Fibroblast of skin of abdomen (primary cell): ENCODE measurements around the gene ABCA12.

Experiments used
- DNase-seq: peaks from one replicate; pipeline ENCODE4 v3.0.0-alpha.2; 2013

ABCA12 gene

DNA sequence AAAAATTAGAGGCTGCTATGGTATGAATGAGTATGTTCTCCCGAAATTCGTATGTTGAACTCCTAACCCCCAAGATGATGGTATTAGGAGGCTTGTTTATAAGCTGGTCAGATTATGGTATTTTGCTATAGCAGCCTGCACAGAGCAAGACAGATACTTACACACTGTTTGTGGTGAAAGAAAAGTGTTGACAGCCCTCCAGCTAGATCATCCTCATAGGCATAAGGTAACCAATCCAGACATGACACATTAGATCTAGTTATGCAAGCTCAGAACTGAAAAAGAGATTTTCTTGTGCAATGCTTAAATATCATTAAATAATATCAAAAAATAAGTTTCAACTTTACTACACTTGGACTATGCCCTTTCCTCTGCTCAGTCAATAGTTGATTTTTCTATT is 107.1 kb downstream of the ABCA12 start:
- DNase-seq: peak; percentile 13

DNA sequence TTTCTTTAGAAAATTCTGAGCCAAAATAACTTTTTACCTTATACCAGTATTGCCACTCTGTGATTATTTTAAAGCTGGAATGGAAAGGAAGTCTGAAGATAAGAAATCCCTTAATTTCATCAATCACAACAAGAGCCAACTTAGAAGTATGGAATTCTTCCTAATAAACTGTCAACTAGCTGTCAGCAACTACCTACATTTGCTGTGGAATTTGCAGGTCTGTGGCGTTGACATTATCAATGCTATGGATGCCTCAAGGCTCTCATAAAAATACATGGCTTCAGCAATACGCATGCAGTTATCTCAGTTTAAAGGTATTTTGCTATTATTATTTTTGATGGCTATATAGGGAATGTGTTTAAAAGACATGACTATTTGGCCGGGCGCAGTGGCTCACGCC is 108.5 kb downstream of the ABCA12 start:
- no peak for DNase-seq

DNA sequence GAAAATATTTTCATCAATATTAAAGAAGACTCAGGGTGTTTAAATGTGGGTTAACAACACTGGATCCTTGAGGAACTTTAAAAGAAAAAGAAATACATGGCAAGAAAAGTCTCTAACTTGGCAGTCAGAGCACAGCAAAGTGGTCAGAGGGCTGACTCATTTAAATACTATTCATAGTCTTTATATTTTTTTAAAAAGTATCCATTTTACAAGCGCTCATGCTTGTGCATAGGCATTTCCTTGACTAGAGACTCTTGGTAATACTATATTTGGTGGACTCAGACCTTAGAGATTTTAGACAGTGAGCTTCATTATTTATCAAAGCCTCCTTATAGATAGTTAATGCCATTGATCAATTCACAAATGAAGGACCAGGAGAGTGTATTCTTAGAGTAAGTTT is 110.2 kb downstream of the ABCA12 start:
- peak; percentile 71 for DNase-seq

DNA sequence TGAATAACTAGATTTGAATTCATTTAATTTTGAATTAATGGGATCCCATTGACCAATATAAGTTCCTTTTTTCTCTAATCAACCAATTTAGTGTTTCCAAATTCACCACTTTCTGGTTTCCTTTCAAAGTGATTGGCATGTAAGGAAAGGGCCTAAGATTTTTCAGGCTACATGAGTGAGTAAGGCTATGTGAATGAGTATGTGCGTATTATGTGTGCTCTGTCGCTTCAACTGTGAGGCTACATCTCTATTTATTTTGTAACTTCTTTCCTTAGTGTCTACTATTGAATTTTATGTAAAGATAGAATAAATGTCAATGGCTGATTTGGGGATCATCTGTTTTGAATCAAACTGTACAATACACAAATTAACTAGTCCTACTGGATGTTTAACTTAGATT is 110.6 kb downstream of the ABCA12 start:
- DNase-seq: peak; percentile 27

DNA sequence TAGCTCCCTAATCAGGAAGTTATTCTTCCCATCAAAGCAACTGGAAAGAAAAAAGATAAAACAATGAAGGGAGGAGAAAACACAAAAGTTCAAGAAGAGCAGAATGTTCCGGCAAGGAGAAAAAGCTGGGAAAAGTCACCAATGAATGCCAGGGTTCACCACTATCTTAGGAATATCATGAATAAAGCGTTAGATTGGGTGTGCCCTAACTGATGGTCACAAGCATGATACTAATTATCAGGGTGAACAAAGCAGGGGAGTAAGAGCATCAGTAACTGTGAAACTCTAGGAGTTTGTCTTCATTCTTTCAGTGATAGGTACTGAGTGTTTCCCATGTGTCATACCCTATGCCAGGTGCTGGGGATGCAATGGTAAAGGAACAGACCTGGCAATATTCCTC is 115.5 kb downstream of the ABCA12 start:
- DNase-seq: no peak

DNA sequence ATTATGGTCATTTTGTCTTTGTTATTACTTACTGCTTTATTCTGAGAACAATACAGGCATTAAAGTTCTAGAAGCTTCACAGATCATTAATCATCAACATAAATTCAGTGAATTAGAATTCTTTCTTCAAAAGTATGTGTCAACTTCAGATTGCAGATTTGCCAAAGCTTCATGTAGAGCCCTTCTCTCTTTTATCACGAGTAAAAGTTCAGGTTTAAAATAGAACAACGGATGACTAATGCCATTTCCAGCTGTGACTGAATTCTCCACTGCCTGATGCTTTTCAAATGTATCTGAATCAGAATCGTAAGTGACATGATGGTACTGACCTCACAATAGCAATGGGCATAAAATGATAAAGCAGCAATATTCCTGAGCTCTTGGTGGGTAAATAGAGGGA is 116.0 kb downstream of the ABCA12 start:
- DNase-seq: peak; percentile 62

DNA sequence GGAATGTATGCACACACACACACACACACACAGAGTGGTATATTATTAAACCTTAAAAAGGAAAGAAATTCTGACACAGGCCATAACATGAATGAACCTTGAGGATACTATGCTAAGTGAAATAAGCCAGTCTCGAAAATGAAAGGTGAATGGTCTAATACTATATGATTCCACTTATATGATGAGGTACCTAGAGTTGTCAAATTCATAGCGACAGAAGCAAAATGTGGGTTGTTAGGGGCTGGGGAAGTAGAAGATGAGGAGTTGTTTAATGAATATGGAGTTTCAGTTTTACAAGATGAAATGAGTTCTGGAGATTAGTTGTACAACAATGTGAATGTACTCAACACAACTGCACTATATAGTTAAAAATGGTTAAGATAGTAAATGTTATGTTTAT is 118.1 kb downstream of the ABCA12 start:
- DNase-seq: no peak

DNA sequence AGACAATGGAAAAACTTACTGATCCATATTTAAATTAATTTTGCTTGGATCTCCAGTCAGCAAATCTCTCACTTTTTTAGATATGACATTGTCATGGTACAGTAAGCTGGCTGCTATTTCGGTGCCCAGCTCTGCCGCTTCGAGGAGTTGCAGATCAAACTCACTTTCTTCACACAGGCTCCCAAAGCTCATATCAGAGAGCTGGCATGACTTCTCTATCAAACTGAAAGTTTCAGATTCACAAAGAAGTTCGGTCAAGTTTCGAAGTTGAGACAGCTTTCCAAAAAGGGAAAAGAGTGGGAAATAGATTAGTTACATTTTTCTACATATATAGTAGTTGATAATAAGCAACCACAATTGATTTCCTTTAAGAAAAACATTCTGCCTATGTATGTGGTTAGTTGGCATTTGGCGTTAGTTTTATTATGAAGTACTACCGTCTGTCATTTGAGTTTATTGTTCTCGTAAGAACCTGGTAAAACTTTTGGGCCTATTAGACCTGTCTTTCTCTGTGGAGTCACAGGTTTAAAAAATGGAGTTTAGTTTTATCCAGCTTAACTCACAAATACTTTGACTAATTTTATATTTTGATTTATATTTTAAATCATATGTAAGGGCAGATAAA is 118.8 kb downstream of the ABCA12 start:
- no peak for DNase-seq

DNA sequence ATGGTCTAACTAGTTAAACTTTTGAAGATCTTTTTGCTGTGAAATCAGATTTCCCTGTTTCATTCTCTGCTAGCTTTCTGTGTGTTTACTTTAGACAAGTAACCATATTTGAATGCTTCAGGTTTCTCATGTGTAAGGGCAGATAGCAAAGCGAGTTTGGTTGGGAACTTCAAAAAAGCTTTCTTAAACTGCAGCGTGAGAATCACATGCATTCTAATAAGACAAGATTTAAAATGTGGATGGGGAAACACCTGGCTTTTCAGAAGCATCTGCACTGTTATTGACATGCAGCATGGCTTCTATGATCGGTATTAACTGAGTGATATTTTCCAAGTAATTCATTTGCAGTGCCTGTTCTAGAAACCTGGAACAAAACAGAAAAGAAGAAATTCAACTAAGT is 119.3 kb downstream of the ABCA12 start:
- DNase-seq: no peak

DNA sequence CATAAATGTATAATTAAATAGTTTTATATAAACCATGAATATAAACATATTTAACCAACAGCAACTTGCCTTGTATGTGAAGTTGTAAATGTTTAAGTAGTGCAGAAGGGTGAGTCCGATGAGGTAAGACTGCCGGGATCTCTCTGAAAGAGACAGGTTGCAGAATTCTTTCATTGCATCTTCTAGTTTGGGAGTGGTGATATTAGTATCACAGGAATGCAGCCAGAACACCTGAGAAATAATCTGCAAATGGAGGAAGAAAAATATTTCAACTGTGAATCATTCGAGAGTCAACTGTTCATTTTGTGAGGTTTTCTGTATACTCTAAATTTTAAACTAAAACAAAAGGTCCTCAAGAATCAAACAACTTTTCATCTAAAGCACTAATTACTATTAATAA is 123.0 kb downstream of the ABCA12 start:
- DNase-seq: no peak

DNA sequence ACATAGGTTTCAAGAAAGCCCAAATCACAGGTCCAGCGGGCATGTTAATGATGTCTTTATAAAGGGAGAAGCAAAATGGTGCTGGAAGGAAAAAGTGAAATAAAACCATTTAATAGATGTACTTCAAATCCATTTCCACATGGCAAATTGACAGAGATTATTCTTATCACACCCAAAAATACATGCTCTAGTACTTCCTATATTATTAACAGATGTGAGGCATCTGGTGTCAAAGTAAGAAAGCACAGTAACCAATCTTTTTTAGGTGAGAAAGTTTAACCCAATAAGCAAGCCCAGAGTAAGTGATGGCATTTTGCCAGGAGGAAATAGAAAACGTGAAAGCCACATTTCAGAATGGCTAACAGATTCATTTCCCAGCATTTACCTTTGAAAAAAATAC is 128.0 kb downstream of the ABCA12 start:
- no peak for DNase-seq

DNA sequence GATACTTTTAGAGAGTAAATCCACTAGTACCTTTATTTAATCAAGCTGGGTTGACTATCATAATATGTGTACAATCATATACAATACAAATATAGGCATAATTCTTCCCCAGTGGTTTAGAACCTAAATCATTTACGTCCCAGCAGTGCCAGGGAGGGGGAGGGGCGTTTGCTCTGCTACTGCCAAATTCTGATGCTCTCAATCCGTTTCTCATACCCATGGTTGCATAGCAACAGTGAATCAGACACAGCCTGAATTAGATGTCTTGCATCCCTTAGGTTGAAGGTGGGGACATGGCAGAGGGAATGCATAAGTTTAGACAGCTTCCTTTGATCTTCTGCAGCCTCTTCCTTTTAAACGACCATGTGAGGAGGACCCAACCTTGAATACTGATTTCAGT is 135.4 kb downstream of the ABCA12 start:
- DNase-seq: peak; percentile 36

DNA sequence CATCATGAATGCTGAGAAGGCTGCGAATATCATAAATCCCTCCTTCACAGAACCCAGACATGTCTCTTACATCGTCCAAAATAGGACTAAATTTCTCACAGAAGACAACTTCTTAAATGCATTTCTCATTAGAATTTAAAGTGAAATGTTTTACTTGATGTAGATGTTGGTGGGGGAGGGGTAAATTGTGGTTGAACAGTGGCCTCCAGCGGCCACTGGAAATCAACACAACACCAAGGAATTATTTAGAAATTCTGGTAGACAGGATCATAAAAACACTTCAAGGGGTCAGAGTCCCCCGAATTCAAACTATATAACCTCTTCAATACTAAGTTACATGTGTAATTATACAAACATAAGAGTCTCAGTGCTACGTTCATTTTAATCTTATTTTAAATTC is 135.9 kb downstream of the ABCA12 start:
- DNase-seq: peak; percentile 53

DNA sequence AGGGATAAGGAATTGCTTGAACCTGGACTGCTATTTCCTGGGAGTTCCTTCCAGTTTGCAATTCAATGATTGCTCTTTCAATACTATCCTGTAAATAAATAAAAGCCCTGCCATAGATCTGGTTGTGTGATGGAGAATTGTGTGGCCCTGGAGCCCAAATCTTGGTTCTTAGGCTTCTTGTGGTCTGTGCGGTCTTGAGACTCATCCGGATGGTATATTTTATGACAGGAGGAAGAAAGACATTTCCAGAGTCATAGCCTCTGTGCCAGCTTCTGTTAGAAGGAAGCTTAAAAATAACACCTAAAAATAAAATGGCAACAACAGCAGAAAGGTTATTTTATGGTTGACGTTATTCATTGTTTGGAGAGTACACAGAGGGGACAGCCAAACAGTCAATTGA is 137.7 kb downstream of the ABCA12 start:
- DNase-seq: no peak

DNA sequence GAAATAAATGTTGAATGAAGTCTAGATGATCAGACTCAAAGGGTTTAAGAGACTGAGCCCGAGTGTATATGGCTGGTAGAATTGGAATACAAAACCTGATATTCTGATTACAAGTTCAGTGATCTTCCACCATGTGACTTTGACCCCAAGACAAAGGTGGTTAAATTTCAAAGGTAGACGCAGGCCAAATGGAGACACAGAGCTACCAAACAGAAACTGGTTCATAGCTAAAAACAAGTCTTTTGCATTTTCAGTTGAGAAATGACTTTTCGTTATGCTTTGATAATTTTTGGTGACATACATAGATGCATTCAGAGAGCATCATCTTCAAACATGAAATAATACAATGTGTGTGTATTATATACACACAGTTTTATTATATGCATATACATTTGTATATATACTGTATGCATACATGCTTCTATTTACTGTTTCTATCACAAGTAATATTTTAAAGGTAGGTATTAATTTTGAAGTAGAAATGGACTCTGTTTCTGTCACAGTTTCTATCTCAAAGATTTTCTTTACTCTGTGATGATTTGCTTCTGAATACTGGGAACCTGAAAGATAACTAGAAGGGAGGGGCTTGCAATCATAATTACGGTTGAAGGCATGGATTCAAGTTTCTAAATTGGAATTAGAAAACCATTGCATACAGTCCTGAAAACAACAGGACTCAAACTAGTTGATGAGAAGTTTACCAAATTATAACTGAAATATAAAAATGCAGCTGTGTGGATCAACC is 142.3 kb downstream of the ABCA12 start:
- DNase-seq: no peak

DNA sequence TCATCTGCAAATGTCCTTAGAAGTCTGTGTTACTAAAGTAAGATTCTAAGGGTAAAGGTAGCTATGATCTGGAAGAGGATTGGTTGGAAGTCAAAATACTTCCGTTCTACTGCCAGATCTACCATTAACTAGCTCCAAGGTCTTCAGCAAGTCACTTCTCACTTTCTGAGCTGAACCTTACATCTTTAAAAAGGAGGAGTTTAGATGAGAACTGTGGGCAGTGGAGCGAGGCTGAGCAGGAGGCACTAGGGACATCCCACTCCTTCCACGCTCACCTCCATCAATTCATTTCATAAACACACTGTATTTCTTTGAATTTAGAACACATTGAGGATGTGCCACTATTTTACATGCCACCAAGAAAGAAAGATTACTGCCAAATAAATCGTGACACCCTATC is 143.0 kb downstream of the ABCA12 start:
- DNase-seq: no peak

DNA sequence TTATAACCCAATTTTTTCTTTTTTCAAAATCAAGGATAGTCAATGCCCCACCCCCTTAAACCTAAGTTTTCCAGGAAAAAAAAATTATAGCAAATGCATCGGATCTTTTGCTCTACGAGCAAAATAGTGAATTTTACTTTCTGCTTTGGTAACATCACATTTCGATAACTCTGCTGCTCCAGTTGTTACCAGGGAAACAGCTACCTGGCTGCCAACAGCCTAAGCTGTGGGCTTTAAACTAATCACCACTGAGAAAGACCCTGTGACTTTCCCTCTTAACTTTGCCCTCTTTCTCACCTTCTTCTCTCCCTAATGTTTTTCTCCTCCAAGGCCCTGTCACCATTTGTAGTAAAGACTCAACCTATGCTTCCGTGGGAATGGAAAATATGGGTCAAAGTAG is 145.5 kb downstream of the ABCA12 start:
- no peak for DNase-seq

DNA sequence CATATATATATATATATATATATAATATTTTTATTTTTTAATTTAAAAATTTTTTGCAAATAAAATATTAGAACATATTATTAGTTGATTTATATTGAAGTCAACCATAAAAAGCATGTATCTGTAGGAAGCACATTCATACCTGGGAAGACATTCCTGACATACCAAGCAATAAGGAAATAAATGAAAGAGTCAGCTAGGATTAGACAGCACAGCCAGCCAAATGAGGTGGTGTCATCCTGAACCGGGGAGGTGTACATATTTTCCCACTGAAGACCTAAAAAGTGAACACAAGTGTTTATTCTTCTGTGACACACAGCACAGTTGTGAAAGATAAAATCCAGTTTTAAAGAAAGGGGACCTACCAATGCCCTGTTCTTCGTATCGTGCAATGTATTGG is 149.2 kb downstream of the ABCA12 start:
- DNase-seq: peak; percentile 1

DNA sequence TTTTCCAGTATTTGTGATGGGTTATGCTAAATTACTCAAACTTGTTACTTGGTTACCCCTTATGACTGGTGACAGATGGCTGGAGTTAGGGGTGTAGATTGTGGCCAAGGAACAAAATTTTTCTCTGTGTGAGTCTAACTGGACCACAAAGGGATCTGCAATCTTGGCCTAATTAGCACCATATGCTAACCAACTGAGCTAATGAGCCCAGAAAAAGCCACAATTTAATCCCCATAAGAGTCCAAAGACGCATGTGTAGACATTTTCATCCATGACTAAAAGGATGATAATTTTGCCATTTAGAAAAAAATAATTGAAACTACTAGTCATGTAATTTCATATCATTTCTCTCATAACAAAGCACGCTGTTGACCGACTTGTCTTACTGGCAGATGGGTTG is 151.2 kb downstream of the ABCA12 start:
- DNase-seq: peak; percentile 90

DNA sequence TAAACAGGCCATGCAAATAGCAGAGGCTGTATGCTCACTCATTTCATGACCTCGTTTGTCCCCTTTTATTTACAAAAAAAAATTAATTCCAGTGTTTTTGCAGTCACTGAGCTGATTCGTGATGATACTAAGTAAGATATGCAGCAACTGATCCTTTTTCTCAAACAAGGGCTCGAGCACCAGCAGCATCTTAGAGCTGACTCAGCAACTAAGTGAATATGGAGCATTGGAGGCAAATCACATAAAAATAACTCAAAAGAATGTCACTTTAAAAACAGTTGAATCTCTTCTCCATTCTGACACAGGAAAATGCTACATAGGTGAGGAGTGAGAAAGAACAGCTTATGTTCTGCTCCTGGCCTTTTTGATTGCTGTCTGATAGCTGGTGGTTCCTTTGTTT is 152.8 kb downstream of the ABCA12 start:
- peak; percentile 0 for DNase-seq

DNA sequence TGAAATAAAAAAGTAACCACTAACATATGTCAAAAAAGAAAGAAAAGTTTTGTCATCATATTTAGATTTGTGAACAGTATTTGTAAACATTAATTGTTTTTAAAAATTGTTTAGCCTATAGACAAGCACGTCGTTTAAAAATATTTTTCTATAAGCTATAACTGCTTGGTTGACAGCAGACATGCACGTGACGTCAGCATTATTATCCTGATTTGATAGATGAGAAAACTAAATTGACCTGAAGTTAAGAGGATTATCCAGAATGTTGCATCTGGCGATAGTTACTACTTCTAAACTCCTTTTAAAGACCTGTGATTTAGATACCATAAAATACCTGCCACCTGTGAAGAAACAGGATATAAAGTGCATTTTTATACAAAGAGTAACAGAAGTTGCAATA is 172.0 kb downstream of the ABCA12 start:
- no peak for DNase-seq

DNA sequence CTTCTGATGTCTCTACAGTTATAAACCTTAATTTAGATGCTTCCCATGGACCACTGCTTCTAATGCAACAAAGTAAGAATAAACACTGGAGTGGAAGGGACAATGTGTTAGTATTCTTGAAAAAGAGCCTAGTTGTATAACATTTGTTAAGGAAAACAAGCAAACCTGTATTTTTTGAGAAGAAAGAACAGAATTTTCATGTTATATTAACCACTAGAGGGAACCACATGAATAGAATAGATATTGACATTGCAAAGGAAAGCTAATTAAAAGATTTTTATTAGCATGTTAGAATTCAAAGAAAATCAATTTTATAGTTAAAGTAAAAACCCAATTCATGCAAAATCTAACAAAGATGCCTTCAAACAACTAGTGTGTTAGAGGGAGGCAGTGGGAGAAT is 177.7 kb downstream of the ABCA12 start:
- DNase-seq: peak; percentile 4

DNA sequence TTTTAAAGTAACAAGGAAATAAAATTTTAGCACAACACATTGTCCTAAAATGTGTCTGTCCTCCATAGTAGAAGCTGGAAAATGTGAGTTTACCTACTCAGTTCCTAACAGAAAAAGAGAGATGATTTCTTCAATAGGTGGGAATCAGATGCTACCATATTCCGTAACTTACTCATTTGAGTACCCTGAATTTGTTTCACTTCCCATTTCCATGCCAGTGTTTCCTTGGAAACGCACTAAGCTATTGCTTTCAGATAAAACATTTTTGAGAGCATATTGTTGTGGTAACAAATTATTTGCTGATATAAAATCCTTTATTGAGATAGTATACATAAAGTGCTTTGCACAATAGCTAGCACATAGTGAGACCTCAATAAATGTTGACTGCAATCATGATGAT is 191.5 kb downstream of the ABCA12 start:
- DNase-seq: no peak

DNA sequence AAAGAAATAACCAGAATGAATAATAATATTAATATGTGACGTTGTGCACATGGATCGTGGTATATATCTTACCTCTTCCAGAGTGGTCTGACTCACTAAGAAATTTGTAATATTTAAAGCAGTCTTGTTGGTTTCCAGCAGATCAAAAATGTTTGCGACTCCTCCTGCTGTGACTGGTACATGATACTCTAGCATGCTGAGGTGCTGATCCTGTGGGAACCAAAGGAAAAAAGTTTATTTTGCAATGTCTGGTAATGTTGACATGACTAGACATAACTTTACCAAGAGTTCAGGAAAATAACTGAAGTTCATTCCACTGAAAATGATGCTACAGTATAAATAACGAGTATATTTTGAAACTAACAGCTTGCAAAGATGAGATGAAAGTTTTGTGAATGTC is 204.4 kb downstream of the ABCA12 start:
- no peak for DNase-seq

DNA sequence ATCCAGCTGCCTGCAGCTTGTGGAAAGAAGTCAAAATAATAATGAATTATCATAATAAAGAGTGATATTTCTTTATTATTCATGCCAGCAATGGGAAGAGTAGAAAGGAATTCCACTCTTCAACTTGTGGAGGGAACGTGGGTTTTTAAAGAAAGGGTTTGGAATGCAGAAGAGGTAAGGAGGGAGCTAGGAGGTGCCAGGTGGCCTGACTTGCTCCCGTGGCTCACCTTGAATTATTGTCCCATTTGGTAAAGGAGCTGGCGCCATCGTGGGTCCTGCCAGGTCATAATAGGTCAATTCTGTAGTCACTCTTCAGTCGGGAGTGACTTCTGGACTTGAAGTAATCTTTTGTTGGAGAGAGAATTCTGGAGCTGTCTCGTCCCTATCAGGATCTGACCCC is 233.8 kb downstream of the ABCA12 start:
- no peak for DNase-seq
